ENCODE results near the gene SCRN1. TPM values are rescaled to one million over a fixed set of nuclear protein-coding genes. Genes with fewer than 3 reads are reported as not detected.

SCRN1 gene
- total and polyA plus RNA-seq, 2 of the 13 experiments (the other 11 are each of a cell fraction or from before 2014, with no cell fraction given) = 43.2 to 49.8 TPM

- peak; percentile 63 for FAIRE-seq
- Histone ChIP-seq H3K27ac (ENCODE audit: extremely low read length, insufficient read depth, low read length) (peak overlapping the region; percentile 86), H3K9me3 (ENCODE audit: low read length) (no peaks in the 10 kb centered on the region), H3K36me3 (replicated peaks in 1 of 2; ENCODE audit: control insufficient read depth in 1 of 2, insufficient read depth in 2 of 2, low read length in 2 of 2) (peaks cover 0 to 2% of the 10 kb centered on the region in 2 experiments; a peak in 1 of 5 replicates), H3K4me2 (ENCODE audit: low read depth, low read length) (peak overlapping the region; percentile 94), H4K20me1 (ENCODE audit: insufficient read depth, low read length) (peaks cover 4% of the 10 kb centered on the region; the same call in 1 of the 2 replicates), H3K79me2 (ENCODE audit: insufficient read depth, low read length) (peaks cover 53% of the 10 kb centered on the region), H2AFZ (ENCODE audit: low read length) (no peak overlapping the region), H3K9ac (ENCODE audit: insufficient read depth, low read depth, low read length) (peak overlapping the region; percentile 89), H3K4me1 (ENCODE audit: insufficient read depth, low read length) (peaks cover 37% of the 10 kb centered on the region), H3K4me3 (replicated peaks in 1 of 3; ENCODE audit: insufficient read depth in 1 of 3, low read depth in 2 of 3, low read length in 3 of 3) (peak overlapping the region; percentile 96 to 99 (median 97)), H3K27me3 (ENCODE audit: control insufficient read depth in 1 of 2, insufficient read depth in 2 of 2, low read length in 2 of 2) (no peaks in the 10 kb centered on the region)
- 6% methylated on average over 7 of the region's 8 CpGs for WGBS (ENCODE audit: low lambda C conversion rate)
- ATAC-seq = peak; percentile 59
- intact Hi-C loops (cut with micrococcal nuclease; ENCODE audit: unreplicated experiment) = loop anchor here (1.0 to 2.0 kb wide), 2 partner anchors 40 to 75 kb away; partner anchors contain the start of gene PLEKHA8
- no TSS peak for BruUV-seq (replicated peaks)
- DNase-seq (ENCODE audit: low spot score) = peak; percentile 92
- CTCF ChIA-PET (ENCODE audit: low intra/inter-chr PET ratio, low total read pairs) = no interaction called here
- POLR2A ChIA-PET = interaction anchor here (0.7 to 2.5 kb wide), 7 partner anchors 11 to 606 kb away, joined by 3 to 22 read pairs (median 4); partner anchors contain the start of genes FKBP14, GARS1 and PLEKHA8
- in situ Hi-C loops (cut with HindIII; ENCODE audit: extremely low pct_ligation_motif_present, low pct_unique_long_range_greater_than_20kb) = loop anchor here (5.0 kb wide), 1 partner anchor 39 kb away; the partner anchor contains the start of genes FKBP14 and PLEKHA8
- TF ChIP-seq BRCA1 (CRISPR knock-in tag; IDR thresholded peaks at IDR 0.05) (no peak), PLSCR1 (CRISPR knock-in tag; IDR thresholded peaks at IDR 0.05; ENCODE audit: borderline replicate concordance) (no peak), ZNF878 (CRISPR knock-in tag; IDR thresholded peaks at IDR 0.05) (0 out of 2 replicates have a peak, but pooled peaks have one; percentile 15), ZBTB43 (CRISPR knock-in tag; conservative IDR thresholded peaks at IDR 0.05) (0 out of 2 replicates have a peak, but pooled peaks have one; percentile 53), DZIP1 (CRISPR knock-in tag; IDR thresholded peaks at IDR 0.05) (no peak), TAF15 (IDR thresholded peaks at IDR 0.05; ENCODE audit: low read depth, low read length, poor library complexity, severe bottlenecking) (no peak), THAP11 (CRISPR knock-in tag; IDR thresholded peaks at IDR 0.05) (no peak; the same call in 1 of the 2 replicates), ZNF720 (CRISPR knock-in tag; IDR thresholded peaks at IDR 0.05) (no peak), THYN1 (CRISPR knock-in tag; IDR thresholded peaks at IDR 0.05; ENCODE audit: borderline replicate concordance, low read depth) (no peak), MAX (IDR thresholded peaks at IDR 0.05) (no peak; the same call in 1 of the 2 replicates), THAP7 (CRISPR knock-in tag; IDR thresholded peaks at IDR 0.05) (no peak), HINFP (CRISPR knock-in tag; IDR thresholded peaks at IDR 0.05; ENCODE audit: low read depth) (no peak), HDAC2 (CRISPR knock-in tag; IDR thresholded peaks at IDR 0.05) (0 out of 2 replicates have a peak, but pooled peaks have one; percentile 20), RFXAP (CRISPR knock-in tag; IDR thresholded peaks at IDR 0.05; ENCODE audit: borderline replicate concordance) (no peak), ZFX (CRISPR knock-in tag; IDR thresholded peaks at IDR 0.05; ENCODE audit: low read depth) (no peak)
Measured at GRCh38 chr7:29987811-29988317, 1.7 kb downstream of the SCRN1 start.

All from HepG2 (cell line).